ENCODE measurements around the gene RALGPS1. TPM values are rescaled to one million over a fixed set of nuclear protein-coding genes. Genes with fewer than 3 reads are reported as not detected.
A peak's percentile ranks its signal among the peaks of the same experiment; 100 is the strongest.

RALGPS1 gene
- total RNA-seq, 2 donors from 2014 or later, result 15.3 to 79.4 TPM

DNA sequence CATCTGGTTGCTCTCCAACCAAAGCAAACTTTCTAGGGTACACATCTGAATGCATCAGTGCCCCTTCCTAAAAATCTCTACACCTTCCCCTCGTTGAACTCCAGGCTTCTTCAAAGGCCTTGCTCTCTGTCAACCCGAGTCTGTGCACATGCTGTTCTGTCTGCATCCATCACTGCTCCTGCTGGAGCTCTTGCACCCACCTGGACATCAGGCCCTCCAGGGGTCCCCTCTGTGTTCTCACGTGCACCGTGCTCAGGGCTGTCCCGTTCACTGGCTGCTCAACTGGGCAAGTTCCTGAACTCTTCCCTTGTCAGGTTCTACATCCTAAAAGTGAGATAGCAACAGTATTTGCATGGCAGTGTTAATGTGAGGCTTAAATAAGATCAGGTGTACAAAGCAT lies 270.6 kb downstream of the RALGPS1 start:
- Histone ChIP-seq H3K27ac (no peak overlapping the region), H3K4me1 (peaks cover under 1% of the 10 kb centered on the region)
- ATAC-seq, result no peak

DNA sequence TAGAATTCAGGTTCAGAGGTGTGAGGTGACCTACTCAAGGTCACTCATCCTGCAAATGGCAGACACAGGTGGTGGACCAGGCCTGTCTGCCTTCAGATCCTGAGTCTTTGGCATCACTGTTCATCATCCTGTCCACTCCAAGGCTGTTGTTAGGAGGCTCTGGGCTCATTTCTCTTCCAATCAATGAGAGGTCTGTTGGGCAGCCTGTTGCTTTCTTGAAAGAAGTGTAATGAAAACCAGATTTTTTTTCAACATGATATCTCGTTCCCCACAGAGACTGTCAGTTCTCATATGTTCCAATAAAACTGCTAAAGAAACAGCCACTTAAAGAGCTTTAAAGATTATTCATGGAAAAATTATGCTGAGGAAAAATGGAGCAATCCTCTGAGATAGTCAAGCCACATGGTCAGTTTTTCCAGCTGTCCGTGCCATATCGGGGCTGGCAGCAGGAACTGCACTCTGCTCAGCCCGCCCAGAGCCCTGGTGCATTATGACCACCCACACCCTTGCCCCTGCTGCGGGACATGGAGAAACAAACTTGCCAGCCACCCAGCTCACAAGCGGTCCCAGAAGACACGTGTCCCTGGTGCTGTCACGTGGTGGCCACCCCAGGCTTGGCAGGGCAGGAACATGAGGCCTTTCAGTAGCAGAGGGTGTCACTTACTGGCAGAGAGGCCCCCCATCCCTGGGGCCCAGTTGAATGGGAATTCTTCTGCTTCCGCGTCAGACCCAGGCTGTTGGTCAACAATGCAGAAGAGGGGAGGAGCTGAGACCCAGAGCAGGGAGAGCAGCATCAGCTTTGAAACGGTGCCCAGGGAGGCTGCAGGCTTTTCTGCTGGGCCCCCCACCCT lies 271.6 kb downstream of the RALGPS1 start:
- H3K27me3 ChIP-seq, result no peaks in the 10 kb centered on the region
- intact Hi-C loops (cut with DNase I), result no loop called here
- no peak for TF ChIP-seq POLR2A (IDR thresholded peaks at IDR 0.05)
- TF ChIP-seq, protein P1, sequence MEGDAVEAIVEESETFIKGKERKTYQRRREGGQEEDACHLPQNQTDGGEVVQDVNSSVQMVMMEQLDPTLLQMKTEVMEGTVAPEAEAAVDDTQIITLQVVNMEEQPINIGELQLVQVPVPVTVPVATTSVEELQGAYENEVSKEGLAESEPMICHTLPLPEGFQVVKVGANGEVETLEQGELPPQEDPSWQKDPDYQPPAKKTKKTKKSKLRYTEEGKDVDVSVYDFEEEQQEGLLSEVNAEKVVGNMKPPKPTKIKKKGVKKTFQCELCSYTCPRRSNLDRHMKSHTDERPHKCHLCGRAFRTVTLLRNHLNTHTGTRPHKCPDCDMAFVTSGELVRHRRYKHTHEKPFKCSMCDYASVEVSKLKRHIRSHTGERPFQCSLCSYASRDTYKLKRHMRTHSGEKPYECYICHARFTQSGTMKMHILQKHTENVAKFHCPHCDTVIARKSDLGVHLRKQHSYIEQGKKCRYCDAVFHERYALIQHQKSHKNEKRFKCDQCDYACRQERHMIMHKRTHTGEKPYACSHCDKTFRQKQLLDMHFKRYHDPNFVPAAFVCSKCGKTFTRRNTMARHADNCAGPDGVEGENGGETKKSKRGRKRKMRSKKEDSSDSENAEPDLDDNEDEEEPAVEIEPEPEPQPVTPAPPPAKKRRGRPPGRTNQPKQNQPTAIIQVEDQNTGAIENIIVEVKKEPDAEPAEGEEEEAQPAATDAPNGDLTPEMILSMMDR (IDR thresholded peaks at IDR 0.05), result no peak

More for the DNA sequence above, 270.6 kb downstream of the RALGPS1 start:
- Histone ChIP-seq H3K9me3 (no peaks in the 10 kb centered on the region), H3K4me3 (no peak overlapping the region), H3K27me3 (no peaks in the 10 kb centered on the region), H3K36me3 (replicated peaks in 1 of 2; ENCODE audit: insufficient read depth in 1 of 2, low read depth in 2 of 2) (no peaks in the 10 kb centered on the region)
- 84 to 89% methylated on average over 5 of the region's 5 CpGs for WGBS, 2 donors
- no peak for DNase-seq
- intact Hi-C loops (cut with DNase I), result no loop called here
- TF ChIP-seq, protein P1 (IDR thresholded peaks at IDR 0.05), result no peak
- no peak for TF ChIP-seq POLR2A (IDR thresholded peaks at IDR 0.05)

DNA sequence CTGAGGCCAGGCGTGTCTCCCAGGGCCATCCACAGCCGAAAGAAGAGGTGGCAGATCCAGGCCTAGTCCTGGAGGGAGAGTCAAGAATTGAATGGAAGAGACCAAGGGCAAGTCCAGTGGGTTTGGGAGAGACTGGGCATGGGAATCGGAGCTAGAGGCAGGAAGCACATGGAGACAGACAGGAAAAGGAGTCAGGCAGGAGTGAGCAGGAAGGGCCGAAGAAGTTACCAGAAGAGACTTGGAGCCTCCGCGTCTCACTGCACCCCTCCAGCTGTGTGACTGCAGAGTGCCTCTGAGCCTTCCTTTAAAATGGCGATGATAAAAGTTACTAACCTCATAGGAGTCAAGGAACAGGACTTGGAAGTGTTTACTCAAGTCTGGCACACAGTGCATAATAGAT lies 272.2 kb downstream of the RALGPS1 start:
- 84 to 95% methylated on average over 7 of the region's 7 CpGs for WGBS, 2 donors
- Histone ChIP-seq H3K36me3 (replicated peaks in 1 of 2; ENCODE audit: insufficient read depth in 1 of 2, low read depth in 2 of 2) (no peaks in the 10 kb centered on the region), H3K27ac (peak overlapping the region in 2 of 4 donors; percentile 53 to 54), H3K27me3 (no peaks in the 10 kb centered on the region), H3K9me3 (no peaks in the 10 kb centered on the region), H3K4me1 (no peaks in the 10 kb centered on the region), H3K4me3 (no peak overlapping the region)
- TF ChIP-seq, protein P1 (IDR thresholded peaks at IDR 0.05), result no peak
- no peak for TF ChIP-seq POLR2A (IDR thresholded peaks at IDR 0.05)
- DNase-seq (no peak), ATAC-seq (no peak)
- intact Hi-C loops (cut with DNase I), result no loop called here

More for the DNA sequence above, 271.6 kb downstream of the RALGPS1 start:
- Histone ChIP-seq H3K27ac (peak overlapping the region in 2 of 4 donors; percentile 53 to 54), H3K36me3 (replicated peaks in 1 of 2; ENCODE audit: insufficient read depth in 1 of 2, low read depth in 2 of 2) (no peaks in the 10 kb centered on the region), H3K4me3 (no peak overlapping the region), H3K4me1 (no peaks in the 10 kb centered on the region), H3K9me3 (no peaks in the 10 kb centered on the region)
- DNase-seq (peak; percentile 34 to 61 (median 43)), ATAC-seq (peak; percentile 59)
- 69 to 83% methylated on average over 5 to 11 of the region's 11 CpGs for WGBS, 2 donors

DNA sequence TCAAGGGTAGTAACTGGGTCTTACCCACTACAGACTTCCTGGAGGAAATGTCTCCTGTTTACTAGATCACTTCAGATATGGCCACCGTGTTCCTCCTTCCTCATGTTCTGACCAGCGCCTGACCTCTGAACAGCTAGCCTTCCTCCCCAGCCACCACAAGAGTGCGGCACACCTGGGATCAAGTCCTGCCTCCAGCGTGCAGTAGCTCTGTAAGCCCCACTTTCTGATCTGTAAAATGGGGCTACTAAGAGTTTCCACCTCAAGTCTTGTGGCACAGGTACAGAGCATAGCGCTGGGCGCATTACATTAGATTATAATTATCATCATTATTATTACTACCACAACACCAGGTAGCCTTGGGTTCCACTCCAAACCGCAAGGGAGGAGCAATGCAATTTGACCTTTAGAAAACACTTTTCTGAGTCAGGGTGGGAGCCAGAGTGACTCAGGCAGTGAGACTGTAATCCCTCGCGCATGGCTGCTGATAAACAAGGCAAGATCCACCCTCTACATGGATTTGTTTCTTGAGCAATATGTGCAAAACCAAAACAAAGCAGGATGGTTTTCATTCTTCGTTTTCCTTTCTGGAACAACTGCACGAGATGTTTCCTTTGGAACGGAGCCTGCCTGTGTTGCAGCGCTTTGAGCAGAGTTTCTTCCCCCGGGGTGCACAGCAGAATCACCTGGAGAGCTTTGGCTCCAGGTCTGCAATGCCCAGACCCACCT lies 272.8 kb downstream of the RALGPS1 start:
- Histone ChIP-seq H3K27ac (peak overlapping the region in 2 of 4 donors; percentile 18 to 54), H3K27me3 (no peaks in the 10 kb centered on the region), H3K36me3 (replicated peaks in 1 of 2; ENCODE audit: insufficient read depth in 1 of 2, low read depth in 2 of 2) (no peaks in the 10 kb centered on the region), H3K4me1 (no peaks in the 10 kb centered on the region), H3K4me3 (no peak overlapping the region), H3K9me3 (no peaks in the 10 kb centered on the region)
- 77 to 91% methylated on average over 14 of the region's 14 CpGs for WGBS, 2 donors
- peak in 3 of 4 donors; percentile 35 to 58 (median 44) for DNase-seq
- no peak for TF ChIP-seq POLR2A (IDR thresholded peaks at IDR 0.05)
- TF ChIP-seq, protein P1 (IDR thresholded peaks at IDR 0.05), result no peak
- peak; percentile 54 for ATAC-seq
- intact Hi-C loops (cut with DNase I), result no loop called here
